T-cell (primary cell): ENCODE measurements around the gene RIC8B. TPM values are rescaled to one million over a fixed set of nuclear protein-coding genes. Genes with fewer than 3 reads are reported as not detected.

Experiments used
- ATAC-seq, 4 experiments: fragments of 200-7000 bp in 3 of 4; fragments of 150-1000 bp in 1 of 4; cut with Tn5 transposase; replicated peaks in 1 of 4; 1 replicate in 3 of 4; 2 replicates in 1 of 4; pipeline ENCODE4 v1.10.0; 2021; ENCODE audit warnings: moderate library complexity in 3 of 4, mild to moderate bottlenecking in 2 of 4, moderate number of reproducible peaks in 1 of 4
- CTCF ChIA-PET, 2 donors: fragments of 300-600 bp; sonication (Branson Sonifier 250); formaldehyde crosslinking; loops; one replicate each; lab custom pipeline; 2022; ENCODE audit warnings: antibody characterized with exemption in 2 of 2; lab: Charles Lee
- POLR2A ChIA-PET, 2 donors: fragments of 300-600 bp; sonication (Branson Sonifier 250); formaldehyde crosslinking; loops; one replicate each; lab custom pipeline; 2022; ENCODE audit warnings: antibody characterized with exemption in 2 of 2; lab: Charles Lee
- DNase-seq, 35 experiments: peaks; one replicate each; pipeline versions ENCODE4 v3.0.0 to v3.0.0-alpha.2; 2013 to 2023
- H3K27ac ChIP-seq: one replicate; pipeline ENCODE4 v1.5.1; 2013; ENCODE audit warnings: low read length
- H3K27me3 ChIP-seq, 2 experiments: replicated peaks in 1 of 2; 1 replicate in 1 of 2; 2 replicates in 1 of 2; pipeline versions ENCODE4 v1.6.1 to v1.7.0; 2013; ENCODE audit warnings: low read length in 1 of 2, mixed read lengths in 1 of 2; ENCODE audit not compliant: control insufficient read depth in 2 of 2, insufficient read depth in 2 of 2; ENCODE audit errors: extremely low read depth in 1 of 2
- H3K36me3 ChIP-seq, 2 donors: 1 replicate in 1 of 2; 2 replicates in 1 of 2; pipeline versions ENCODE4 v1.6.1 to v1.7.0; 2013; ENCODE audit warnings: low read length in 1 of 2; ENCODE audit not compliant: control insufficient read depth in 2 of 2, insufficient read depth in 1 of 2; ENCODE audit errors: extremely low read depth in 1 of 2
- H3K4me1 ChIP-seq, 2 experiments: 1 replicate in 1 of 2; 2 replicates in 1 of 2; pipeline versions ENCODE4 v1.6.1 to v1.7.0; 2013; ENCODE audit warnings: low read length in 2 of 2, mixed read lengths in 1 of 2; ENCODE audit not compliant: insufficient read depth in 2 of 2, control insufficient read depth in 1 of 2; ENCODE audit errors: extremely low read depth in 1 of 2
- H3K4me3 ChIP-seq, 2 donors: 1 replicate in 1 of 2; 2 replicates in 1 of 2; pipeline versions ENCODE4 v1.5.1 to v1.7.0; 2013; ENCODE audit warnings: mild to moderate bottlenecking in 2 of 2, low read length in 1 of 2, moderate library complexity in 1 of 2; ENCODE audit not compliant: control insufficient read depth in 1 of 2; ENCODE audit errors: extremely low read depth in 1 of 2
- H3K9me3 ChIP-seq: 2 replicates; pipeline ENCODE4 v1.7.0; 2013
- H3K27ac Mint-ChIP-seq, 2 donors: one replicate each; pipeline ENCODE4 v1.8.0; 2020 to 2021; ENCODE audit warnings: mild to moderate bottlenecking in 2 of 2, mixed read lengths in 2 of 2
- H3K27me3 Mint-ChIP-seq, 2 donors: one replicate each; pipeline ENCODE4 v1.8.0; 2021 to 2022; ENCODE audit warnings: mixed read lengths in 2 of 2
- H3K36me3 Mint-ChIP-seq: one replicate; pipeline ENCODE4 v1.8.0; 2021; ENCODE audit warnings: mixed read lengths
- H3K4me1 Mint-ChIP-seq, 3 donors: one replicate each; pipeline ENCODE4 v1.8.0; 2020 to 2022; ENCODE audit warnings: mixed read lengths in 3 of 3, mild to moderate bottlenecking in 1 of 3
- H3K4me3 Mint-ChIP-seq, 3 donors: one replicate each; pipeline ENCODE4 v1.8.0; 2020 to 2022; ENCODE audit warnings: mild to moderate bottlenecking in 3 of 3, mixed read lengths in 3 of 3, moderate library complexity in 3 of 3
- H3K9me3 Mint-ChIP-seq, 3 donors: one replicate each; pipeline ENCODE4 v1.8.0; 2020 to 2022; ENCODE audit warnings: mixed read lengths in 3 of 3
- WGBS: methylation state at CpG from one replicate; pipeline ENCODE4 v1.1.5; 2013; ENCODE audit warnings: missing lambda C conversion rate; ENCODE audit not compliant: insufficient coverage; 5-methylcytosine and 5-hydroxymethylcytosine counted together
- total RNA-seq, 35 experiments: library from RNA in 6 of 35; stranded (reverse) in 6 of 35; fragments of 120-200 nt in 1 of 35; gene quantifications; one replicate each; pipeline versions ENCODE4 v1.2.1 to v1.2.4 and lab custom pipeline; 2013 to 2026

RIC8B gene
- total RNA-seq, 5 donors from 2014 or later (not counting 1 experiment from before 2014, with no cell fraction given): 12.9 to 16.7 (median 13.9) TPM

DNA sequence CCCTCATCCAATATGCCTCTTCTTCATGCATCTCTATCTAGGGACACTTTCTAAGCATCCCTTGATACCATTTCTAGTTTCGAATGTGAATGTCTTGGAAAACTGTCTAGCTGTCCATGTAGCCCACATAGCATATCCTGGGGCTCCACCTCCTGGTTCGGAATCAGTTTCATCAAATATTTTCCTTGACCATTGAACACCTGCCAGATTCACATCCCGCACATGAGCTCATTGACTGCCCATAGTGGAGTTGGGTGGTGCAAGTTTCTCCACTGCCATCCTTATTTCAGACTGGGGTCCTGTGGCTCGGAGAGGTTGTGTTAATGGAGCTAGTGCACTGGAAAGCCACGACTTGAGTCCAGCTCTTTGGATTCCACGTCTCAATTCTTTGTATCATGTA, 122.6 kb downstream of the RIC8B start:
- H3K36me3 Mint-ChIP-seq: no peaks in the 10 kb centered on the region
- DNase-seq (no peak), ATAC-seq (no peak)
- no peak overlapping the region for H3K27ac ChIP-seq
- no peaks in the 10 kb centered on the region for H3K9me3 ChIP-seq
- no peak overlapping the region for H3K4me3 Mint-ChIP-seq
- peaks cover 0 to 4% (median 4%) of the 10 kb centered on the region in 3 donors for H3K9me3 Mint-ChIP-seq
- H3K27me3 ChIP-seq: peaks cover 2 to 5% of the 10 kb centered on the region in 2 experiments
- no peak overlapping the region for H3K4me3 ChIP-seq
- 64% methylated on average over 2 of the region's 6 CpGs for WGBS
- CTCF ChIA-PET: interaction anchor here (0.6 to 0.7 kb wide), 3 partner anchors 12 to 510 kb away, joined by 3 read pairs; no protein-coding TSS in a partner anchor
- peaks cover 0 to 4% of the 10 kb centered on the region in 2 donors for H3K27me3 Mint-ChIP-seq
- H3K27ac Mint-ChIP-seq: peak overlapping the region; percentile 52 to 59
- POLR2A ChIA-PET: no interaction called here
- no peaks in the 10 kb centered on the region for H3K4me1 ChIP-seq
- peaks cover 6 to 11% (median 7%) of the 10 kb centered on the region in 3 donors for H3K4me1 Mint-ChIP-seq
- H3K36me3 ChIP-seq: no peaks in the 10 kb centered on the region

GRCh38 chr12:106897981-106898901, 123.8 kb downstream of the RIC8B start:
- CTCF ChIA-PET: interaction anchor here (0.6 to 0.7 kb wide), 2 partner anchors 534 to 683 kb away, joined by 3 to 5 read pairs; no protein-coding TSS in a partner anchor
- Histone ChIP-seq H3K4me3 (no peak overlapping the region), H3K27ac (no peak overlapping the region), H3K9me3 (no peaks in the 10 kb centered on the region), H3K4me1 (peaks cover 0 to 4% of the 10 kb centered on the region in 2 experiments), H3K27me3 (peaks cover 4 to 11% of the 10 kb centered on the region in 2 experiments), H3K36me3 (no peaks in the 10 kb centered on the region)
- WGBS: 49% methylated on average over 10 of the region's 13 CpGs
- POLR2A ChIA-PET: no interaction called here
- Mint-ChIP-seq H3K4me1 (peaks cover 12 to 17% (median 12%) of the 10 kb centered on the region in 3 donors), H3K36me3 (no peaks in the 10 kb centered on the region), H3K9me3 (peaks cover 0 to 4% (median 4%) of the 10 kb centered on the region in 3 donors), H3K4me3 (no peak overlapping the region), H3K27me3 (peaks cover 7 to 14% of the 10 kb centered on the region in 2 donors), H3K27ac (no peak overlapping the region)
- no peak for ATAC-seq
- no peak for DNase-seq

- Mint-ChIP-seq H3K4me1 (peaks cover 14 to 17% (median 15%) of the 10 kb centered on the region in 3 donors), H3K4me3 (no peak overlapping the region), H3K27ac (no peak overlapping the region), H3K9me3 (peaks cover 0 to 4% (median 4%) of the 10 kb centered on the region in 3 donors), H3K27me3 (peaks cover 15 to 25% of the 10 kb centered on the region in 2 donors), H3K36me3 (no peaks in the 10 kb centered on the region)
- no peak overlapping the region for H3K4me3 ChIP-seq
- ATAC-seq (no peak), DNase-seq (no peak)
- no peaks in the 10 kb centered on the region for H3K36me3 ChIP-seq
- ChIA-PET POLR2A (no interaction called here), CTCF (no interaction called here)
- 92% methylated on average over 2 of the region's 6 CpGs for whole genome bisulfite sequencing
- peaks cover 4 to 20% of the 10 kb centered on the region in 2 experiments for H3K27me3 ChIP-seq
- no peaks in the 10 kb centered on the region for H3K9me3 ChIP-seq
- H3K4me1 ChIP-seq: peaks cover 0 to 10% of the 10 kb centered on the region in 2 experiments
- no peak overlapping the region for H3K27ac ChIP-seq
These were observed 126.1 kb downstream of the RIC8B start for GRCh38 chr12:106900554-106900953.

- H3K4me1 Mint-ChIP-seq: peaks cover 8 to 10% (median 10%) of the 10 kb centered on the region in 3 donors
- Histone ChIP-seq H3K27ac (no peak overlapping the region), H3K36me3 (no peaks in the 10 kb centered on the region), H3K4me1 (peaks cover 0 to 10% of the 10 kb centered on the region in 2 experiments), H3K9me3 (no peaks in the 10 kb centered on the region), H3K4me3 (no peak overlapping the region), H3K27me3 (peaks cover 5 to 21% of the 10 kb centered on the region in 2 experiments)
- ChIA-PET CTCF (interaction anchor here in 1 of 2 donors (0.5 kb wide), 1 partner anchor 64 kb away, joined by 3 read pairs; no protein-coding TSS in a partner anchor), POLR2A (interaction anchor here in 1 of 2 donors (0.9 kb wide), 1 partner anchor 9 kb away, joined by 4 read pairs; no protein-coding TSS in a partner anchor)
- peaks cover 15 to 27% of the 10 kb centered on the region in 2 donors for H3K27me3 Mint-ChIP-seq
- no peak overlapping the region for H3K4me3 Mint-ChIP-seq
- WGBS: 100% methylated on average over 1 of the region's 1 CpG
- H3K9me3 Mint-ChIP-seq: peaks cover 0 to under 1% (median under 1%) of the 10 kb centered on the region in 3 donors
- no peaks in the 10 kb centered on the region for H3K36me3 Mint-ChIP-seq
- H3K27ac Mint-ChIP-seq: no peak overlapping the region
- ATAC-seq: no peak
- DNase-seq: no peak
These were observed 126.8 kb downstream of the RIC8B start for GRCh38 chr12:106901276-106901675.

- H3K9me3 ChIP-seq: no peaks in the 10 kb centered on the region
- CTCF ChIA-PET: interaction anchor here in 1 of 2 donors (0.5 to 1.1 kb wide), 2 partner anchors 16 to 65 kb away, joined by 3 to 6 read pairs; no protein-coding TSS in a partner anchor
- Mint-ChIP-seq H3K4me3 (no peak overlapping the region), H3K27me3 (peaks cover 20 to 31% of the 10 kb centered on the region in 2 donors), H3K4me1 (peaks cover 8 to 13% (median 10%) of the 10 kb centered on the region in 3 donors), H3K9me3 (no peaks in the 10 kb centered on the region), H3K27ac (no peak overlapping the region), H3K36me3 (no peaks in the 10 kb centered on the region)
- no peak for DNase-seq
- no peaks in the 10 kb centered on the region for H3K36me3 ChIP-seq
- POLR2A ChIA-PET: interaction anchor here in 1 of 2 donors (0.9 kb wide), 1 partner anchor 9 kb away, joined by 4 read pairs; no protein-coding TSS in a partner anchor
- ATAC-seq: no peak
- no peak overlapping the region for H3K27ac ChIP-seq
- H3K4me1 ChIP-seq: peaks cover 0 to 10% of the 10 kb centered on the region in 2 experiments
- WGBS: 78% methylated on average over 11 of the region's 11 CpGs
- H3K4me3 ChIP-seq: no peak overlapping the region
- peaks cover 10 to 21% of the 10 kb centered on the region in 2 experiments for H3K27me3 ChIP-seq
These were observed 127.6 kb downstream of the RIC8B start for GRCh38 chr12:106902053-106902452.
